ENCODE data around the gene GRID1. TPM values are rescaled to one million over a fixed set of nuclear protein-coding genes. Genes with fewer than 3 reads are reported as not detected.

GRID1 gene
- total RNA-seq, 1 donor from 2014 or later: 9.2 TPM

DNA sequence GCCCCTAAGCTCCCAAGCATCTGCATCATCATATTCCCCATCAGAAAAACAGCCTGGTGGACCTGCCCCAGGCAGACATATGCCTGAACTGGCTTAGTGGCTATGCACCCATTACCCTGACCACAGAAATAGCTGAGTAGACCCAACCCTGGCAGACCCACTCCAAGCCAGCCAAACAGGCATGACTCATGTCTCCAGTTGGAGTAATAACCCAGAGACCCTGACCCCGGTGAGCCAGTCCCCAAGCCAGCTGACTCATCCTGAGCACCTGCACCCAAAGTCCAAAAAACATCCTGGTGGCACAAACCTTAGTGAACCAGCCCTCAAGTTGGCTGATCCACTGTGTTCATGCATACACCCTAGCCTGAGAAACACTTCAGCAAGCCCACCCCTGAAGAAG, 555.9 kb downstream of the GRID1 start:
- no peaks in the 10 kb centered on the region for H3K36me3 Mint-ChIP-seq
- no peak overlapping the region for H3K4me3 Mint-ChIP-seq
- peaks cover 15% of the 10 kb centered on the region for H3K9me3 Mint-ChIP-seq
- TF ChIP-seq, protein P1, sequence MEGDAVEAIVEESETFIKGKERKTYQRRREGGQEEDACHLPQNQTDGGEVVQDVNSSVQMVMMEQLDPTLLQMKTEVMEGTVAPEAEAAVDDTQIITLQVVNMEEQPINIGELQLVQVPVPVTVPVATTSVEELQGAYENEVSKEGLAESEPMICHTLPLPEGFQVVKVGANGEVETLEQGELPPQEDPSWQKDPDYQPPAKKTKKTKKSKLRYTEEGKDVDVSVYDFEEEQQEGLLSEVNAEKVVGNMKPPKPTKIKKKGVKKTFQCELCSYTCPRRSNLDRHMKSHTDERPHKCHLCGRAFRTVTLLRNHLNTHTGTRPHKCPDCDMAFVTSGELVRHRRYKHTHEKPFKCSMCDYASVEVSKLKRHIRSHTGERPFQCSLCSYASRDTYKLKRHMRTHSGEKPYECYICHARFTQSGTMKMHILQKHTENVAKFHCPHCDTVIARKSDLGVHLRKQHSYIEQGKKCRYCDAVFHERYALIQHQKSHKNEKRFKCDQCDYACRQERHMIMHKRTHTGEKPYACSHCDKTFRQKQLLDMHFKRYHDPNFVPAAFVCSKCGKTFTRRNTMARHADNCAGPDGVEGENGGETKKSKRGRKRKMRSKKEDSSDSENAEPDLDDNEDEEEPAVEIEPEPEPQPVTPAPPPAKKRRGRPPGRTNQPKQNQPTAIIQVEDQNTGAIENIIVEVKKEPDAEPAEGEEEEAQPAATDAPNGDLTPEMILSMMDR (conservative IDR thresholded peaks at IDR 0.05): no peak
- no peak overlapping the region for H3K27ac Mint-ChIP-seq
- no peaks in the 10 kb centered on the region for H3K4me1 Mint-ChIP-seq (ENCODE audit: unreplicated experiment)
- no peak for DNase-seq (ENCODE audit: extremely low spot score, unreplicated experiment)
- H3K27me3 Mint-ChIP-seq: no peaks in the 10 kb centered on the region

DNA sequence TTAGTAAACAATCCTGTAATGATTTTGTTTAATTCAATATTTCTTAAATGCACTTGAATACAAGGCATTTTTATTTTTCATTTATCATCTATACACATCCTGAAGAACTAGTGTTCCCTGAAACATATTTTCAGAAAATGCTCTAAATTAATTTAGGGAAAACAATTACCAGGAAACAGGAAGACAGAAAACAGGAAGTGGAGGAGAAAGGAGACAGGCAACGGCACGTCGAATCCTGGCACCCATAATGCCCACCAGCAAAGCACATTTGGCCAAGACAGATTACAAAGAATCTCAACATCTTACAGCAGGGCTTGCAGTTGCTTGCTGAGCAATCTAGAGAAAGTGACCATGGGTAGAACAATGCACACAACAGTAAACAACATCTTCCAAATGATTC, 571.1 kb downstream of the GRID1 start:
- Mint-ChIP-seq H3K9me3 (no peaks in the 10 kb centered on the region), H3K4me3 (no peak overlapping the region), H3K4me1 (ENCODE audit: unreplicated experiment) (no peaks in the 10 kb centered on the region), H3K36me3 (no peaks in the 10 kb centered on the region), H3K27ac (no peak overlapping the region), H3K27me3 (no peaks in the 10 kb centered on the region)
- TF ChIP-seq, protein P1 (conservative IDR thresholded peaks at IDR 0.05): no peak
- DNase-seq (ENCODE audit: extremely low spot score, unreplicated experiment): no peak

DNA sequence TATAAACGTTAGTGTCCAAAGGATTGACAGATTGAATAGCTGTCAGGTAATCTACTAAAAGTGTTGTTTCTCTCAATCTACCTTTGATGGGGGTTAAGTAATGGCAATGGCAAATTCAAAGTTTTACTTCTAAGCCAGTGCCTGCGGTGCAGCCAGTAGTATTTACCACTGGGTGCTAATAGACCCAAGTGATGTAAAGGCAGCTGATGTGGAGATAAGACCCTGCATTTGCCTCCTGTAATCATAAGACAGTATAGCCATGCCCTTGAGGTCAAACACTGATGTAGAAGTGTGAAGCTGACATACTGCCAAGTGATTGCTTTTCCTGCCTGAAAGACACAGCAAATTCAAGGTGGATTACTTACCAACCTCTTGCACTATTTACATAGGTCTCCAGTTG, 572.0 kb downstream of the GRID1 start:
- no peak overlapping the region for H3K4me3 Mint-ChIP-seq
- no peaks in the 10 kb centered on the region for H3K27me3 Mint-ChIP-seq
- no peaks in the 10 kb centered on the region for H3K36me3 Mint-ChIP-seq
- H3K27ac Mint-ChIP-seq: no peak overlapping the region
- no peaks in the 10 kb centered on the region for H3K9me3 Mint-ChIP-seq
- no peak for DNase-seq (ENCODE audit: extremely low spot score, unreplicated experiment)
- TF ChIP-seq, protein P1 (conservative IDR thresholded peaks at IDR 0.05): no peak
- no peaks in the 10 kb centered on the region for H3K4me1 Mint-ChIP-seq (ENCODE audit: unreplicated experiment)

DNA sequence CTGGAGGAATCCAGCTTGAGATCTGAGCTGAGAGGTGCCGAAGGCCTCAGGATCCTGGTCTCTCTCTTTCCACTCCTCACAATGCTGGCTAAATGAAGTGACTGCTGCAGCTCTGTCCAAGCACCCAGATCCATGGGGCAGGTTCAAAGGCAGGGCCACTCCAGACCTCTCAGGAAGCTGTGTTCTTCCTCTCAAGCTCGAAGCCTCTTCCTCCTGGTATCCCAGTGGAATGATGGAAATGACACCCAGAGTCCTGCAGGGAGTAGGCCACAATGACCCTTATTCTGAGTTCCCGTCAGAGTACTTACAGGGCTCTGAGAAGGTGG, 574.1 kb downstream of the GRID1 start:
- Mint-ChIP-seq H3K36me3 (no peaks in the 10 kb centered on the region), H3K4me3 (no peak overlapping the region), H3K4me1 (ENCODE audit: unreplicated experiment) (peaks cover 10% of the 10 kb centered on the region), H3K27me3 (no peaks in the 10 kb centered on the region), H3K9me3 (no peaks in the 10 kb centered on the region), H3K27ac (no peak overlapping the region)
- TF ChIP-seq, protein P1 (conservative IDR thresholded peaks at IDR 0.05): no peak
- DNase-seq (ENCODE audit: extremely low spot score, unreplicated experiment): no peak

DNA sequence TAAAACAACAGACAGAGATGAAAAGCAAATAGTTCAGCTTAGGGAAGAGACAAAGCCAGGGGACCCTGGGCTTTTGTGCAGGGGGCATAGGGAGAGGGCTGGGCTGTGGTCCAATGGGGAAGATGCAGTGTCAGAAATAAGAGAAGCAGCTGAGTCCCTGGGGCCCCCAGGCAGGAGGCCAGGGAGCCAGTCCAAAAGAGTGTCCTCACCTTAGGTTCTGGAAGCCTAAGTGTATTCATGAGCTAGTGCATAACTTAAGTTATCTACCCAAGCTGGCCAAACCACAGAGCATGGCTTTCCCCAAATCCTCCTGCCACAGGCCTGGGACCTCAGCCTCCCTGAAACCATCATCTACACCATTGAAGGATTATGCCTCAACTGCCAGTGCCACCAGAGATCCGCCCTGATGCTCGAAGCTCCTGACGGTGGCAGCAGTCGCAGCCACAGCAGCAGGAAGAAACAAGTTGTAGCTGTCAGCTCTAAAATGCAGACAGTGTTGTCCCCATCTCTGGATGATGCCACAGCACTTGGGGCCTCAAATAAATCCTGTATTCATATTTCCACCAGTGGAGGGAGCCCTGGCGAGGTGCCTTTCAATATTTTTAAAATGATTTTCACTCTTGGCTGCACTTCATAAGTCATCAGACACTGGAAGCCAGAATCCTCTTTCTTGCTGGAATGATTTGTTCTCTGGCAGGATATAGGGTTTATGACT, 574.6 kb downstream of the GRID1 start:
- Mint-ChIP-seq H3K4me3 (no peak overlapping the region), H3K4me1 (ENCODE audit: unreplicated experiment) (peaks cover 10% of the 10 kb centered on the region), H3K36me3 (no peaks in the 10 kb centered on the region), H3K27me3 (no peaks in the 10 kb centered on the region), H3K9me3 (no peaks in the 10 kb centered on the region), H3K27ac (no peak overlapping the region)
- DNase-seq (ENCODE audit: extremely low spot score, unreplicated experiment): no peak
- TF ChIP-seq, protein P1 (conservative IDR thresholded peaks at IDR 0.05): peak; percentile 49

Measured in type B pancreatic cell (in vitro differentiated cells).